ENCODE measurements around the gene LIN52. TPM values are rescaled to one million over a fixed set of nuclear protein-coding genes. Genes with fewer than 3 reads are reported as not detected.

LIN52 gene
- total and polyA plus RNA-seq, 4 donors = 3.8 to 9.9 (median 5.3) TPM

DNA sequence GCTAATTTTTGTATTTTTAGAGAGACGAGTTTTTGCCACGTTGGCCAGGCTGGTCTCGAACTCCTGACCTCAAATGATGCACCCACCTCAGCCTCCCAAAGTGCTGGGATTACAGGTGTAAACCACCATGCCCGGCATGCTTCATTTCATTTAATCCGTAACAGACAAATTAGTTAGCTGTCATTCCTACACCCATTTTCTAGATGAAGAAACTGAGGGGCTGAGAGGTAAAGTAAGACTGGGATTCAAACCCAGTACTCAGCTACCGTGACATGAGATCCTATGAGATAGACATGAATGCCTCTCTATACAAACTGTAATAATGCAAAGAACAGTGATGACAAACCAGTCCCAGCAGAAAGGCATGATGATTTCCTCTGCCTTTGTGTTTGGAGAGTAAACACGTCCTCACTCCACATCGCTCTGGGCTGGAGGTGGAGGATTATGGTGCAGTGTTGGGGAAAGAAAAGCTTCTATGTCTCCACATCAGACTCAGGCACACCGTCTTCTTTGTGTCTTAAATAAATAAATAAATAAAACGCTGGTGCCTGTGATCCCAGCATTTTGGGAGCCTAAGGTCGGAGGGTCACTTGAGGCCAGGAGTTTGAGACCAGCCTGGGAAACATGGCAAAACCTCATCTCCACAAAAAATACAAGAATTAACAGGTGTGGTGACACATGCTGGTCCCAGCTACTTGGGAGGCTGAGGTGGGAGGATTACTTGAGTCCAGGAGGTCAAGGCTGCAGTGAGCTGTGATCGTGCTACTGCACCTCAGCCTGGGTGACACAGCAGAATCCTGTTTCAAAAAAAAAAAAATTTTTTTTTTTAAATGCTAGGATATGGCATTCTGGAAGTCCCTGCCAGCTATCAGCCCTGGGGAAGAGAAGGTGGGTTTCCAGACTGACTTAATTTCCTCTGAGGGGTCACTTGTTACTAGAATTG lies 164.9 kb downstream of the LIN52 start:
- WGBS = 70% methylated on average over 12 of the region's 12 CpGs
- DNase-seq (ENCODE audit: low spot score) = no peak
- H3K4me1 ChIP-seq (ENCODE audit: control insufficient read depth in 4 of 4, insufficient read depth in 4 of 4, low read length in 3 of 4) = peaks cover 0 to 5% (median 0%) of the 10 kb centered on the region in 4 donors
- no peaks in the 10 kb centered on the region for H3K9me3 ChIP-seq (ENCODE audit: control insufficient read depth in 4 of 4, low read length in 3 of 4)
- H3K36me3 ChIP-seq (ENCODE audit: control insufficient read depth in 4 of 4, insufficient read depth in 3 of 4, low read depth in 1 of 4, low read length in 3 of 4) = no peaks in the 10 kb centered on the region
- no peak overlapping the region for H3K9ac ChIP-seq (ENCODE audit: low read depth in 1 of 2, low read length in 2 of 2)
- no peak for TF ChIP-seq YY1 (IDR thresholded peaks at IDR 0.05)
- TF ChIP-seq RXRA (IDR thresholded peaks at IDR 0.05) = no peak
- TF ChIP-seq, protein P1, sequence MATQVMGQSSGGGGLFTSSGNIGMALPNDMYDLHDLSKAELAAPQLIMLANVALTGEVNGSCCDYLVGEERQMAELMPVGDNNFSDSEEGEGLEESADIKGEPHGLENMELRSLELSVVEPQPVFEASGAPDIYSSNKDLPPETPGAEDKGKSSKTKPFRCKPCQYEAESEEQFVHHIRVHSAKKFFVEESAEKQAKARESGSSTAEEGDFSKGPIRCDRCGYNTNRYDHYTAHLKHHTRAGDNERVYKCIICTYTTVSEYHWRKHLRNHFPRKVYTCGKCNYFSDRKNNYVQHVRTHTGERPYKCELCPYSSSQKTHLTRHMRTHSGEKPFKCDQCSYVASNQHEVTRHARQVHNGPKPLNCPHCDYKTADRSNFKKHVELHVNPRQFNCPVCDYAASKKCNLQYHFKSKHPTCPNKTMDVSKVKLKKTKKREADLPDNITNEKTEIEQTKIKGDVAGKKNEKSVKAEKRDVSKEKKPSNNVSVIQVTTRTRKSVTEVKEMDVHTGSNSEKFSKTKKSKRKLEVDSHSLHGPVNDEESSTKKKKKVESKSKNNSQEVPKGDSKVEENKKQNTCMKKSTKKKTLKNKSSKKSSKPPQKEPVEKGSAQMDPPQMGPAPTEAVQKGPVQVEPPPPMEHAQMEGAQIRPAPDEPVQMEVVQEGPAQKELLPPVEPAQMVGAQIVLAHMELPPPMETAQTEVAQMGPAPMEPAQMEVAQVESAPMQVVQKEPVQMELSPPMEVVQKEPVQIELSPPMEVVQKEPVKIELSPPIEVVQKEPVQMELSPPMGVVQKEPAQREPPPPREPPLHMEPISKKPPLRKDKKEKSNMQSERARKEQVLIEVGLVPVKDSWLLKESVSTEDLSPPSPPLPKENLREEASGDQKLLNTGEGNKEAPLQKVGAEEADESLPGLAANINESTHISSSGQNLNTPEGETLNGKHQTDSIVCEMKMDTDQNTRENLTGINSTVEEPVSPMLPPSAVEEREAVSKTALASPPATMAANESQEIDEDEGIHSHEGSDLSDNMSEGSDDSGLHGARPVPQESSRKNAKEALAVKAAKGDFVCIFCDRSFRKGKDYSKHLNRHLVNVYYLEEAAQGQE (IDR thresholded peaks at IDR 0.05) = no peak
- no peak for TF ChIP-seq FOXA1 (IDR thresholded peaks at IDR 0.05)
- TF ChIP-seq FOXA2 (IDR thresholded peaks at IDR 0.05) = no peak
- TF ChIP-seq CTCF (IDR thresholded peaks at IDR 0.05; ENCODE audit: low read depth, low read length, missing input control) = no peak
- TF ChIP-seq NR2F2 (IDR thresholded peaks at IDR 0.05) = no peak
- TF ChIP-seq GABPA (IDR thresholded peaks at IDR 0.05 in 1 of 2, conservative IDR thresholded peaks at IDR 0.05 in 1 of 2) = no peak
- no peak for TF ChIP-seq SP1 (IDR thresholded peaks at IDR 0.05)
- no peak for TF ChIP-seq EGR1 (IDR thresholded peaks at IDR 0.05; ENCODE audit: low read depth in 2 of 2)
- TF ChIP-seq MAX (IDR thresholded peaks at IDR 0.05) = no peak
- no peak for TF ChIP-seq HNF4G (IDR thresholded peaks at IDR 0.05)
- no peak for TF ChIP-seq JUND (IDR thresholded peaks at IDR 0.05)
- TF ChIP-seq ATF3 (IDR thresholded peaks at IDR 0.05) = no peak
- TF ChIP-seq ZBTB33 (IDR thresholded peaks at IDR 0.05) = no peak
- no peak for TF ChIP-seq RAD21 (IDR thresholded peaks at IDR 0.05)
- TF ChIP-seq TAF1 (conservative IDR thresholded peaks at IDR 0.05) = no peak
- H3K27ac ChIP-seq (ENCODE audit: low read depth in 1 of 2, low read length in 2 of 2) = no peak overlapping the region
- H3K27me3 ChIP-seq (ENCODE audit: control insufficient read depth in 4 of 4, insufficient read depth in 4 of 4, low read length in 3 of 4) = peaks cover 0 to 4% (median 0%) of the 10 kb centered on the region in 4 donors
- H3K4me3 ChIP-seq (ENCODE audit: low read depth in 1 of 3, low read length in 3 of 3) = no peak overlapping the region

Small RNA genes within 50 kb of the gene (small RNA-seq; reads per million reads assigned to genes)
- gene AC006349.1 (not detected), gene RN7SL530P (not detected)

Other genes starting within 250 kb of the LIN52 start
- 1 to 10 TPM; 4.2 to 9.5 TPM for gene PTGR2, start 233.1 kb upstream of the LIN52 start, total RNA-seq
- 1 to 10 TPM; 6.4 to 9.4 TPM for gene PTGR2, start 233.1 kb upstream of the LIN52 start, polyA plus RNA-seq
- gene ZNF410, start 198.1 kb upstream of the LIN52 start, total RNA-seq = 10 to 100 TPM; 29.5 to 33.0 TPM
- 10 to 100 TPM; 11.2 to 13.7 TPM for gene ZNF410, start 198.1 kb upstream of the LIN52 start, polyA plus RNA-seq
- 1 to 10 TPM; 1.4 to 1.5 TPM for gene FAM161B, start 134.9 kb upstream of the LIN52 start, total RNA-seq
- under 1 TPM; 0.79 to 0.96 TPM for gene FAM161B, start 134.9 kb upstream of the LIN52 start, polyA plus RNA-seq
- 10 to 100 TPM; 12.6 to 17.1 TPM for gene COQ6, start 134.7 kb upstream of the LIN52 start, total RNA-seq
- 10 to 100 TPM; 19.9 to 33.7 TPM for gene COQ6, start 134.7 kb upstream of the LIN52 start, polyA plus RNA-seq
- gene ENTPD5, start 65.7 kb upstream of the LIN52 start, total RNA-seq = 100 to 1,000 TPM in 1 of 2 donors, 10 to 100 TPM in 1; 38.1 to 276 TPM
- gene ENTPD5, start 65.7 kb upstream of the LIN52 start, polyA plus RNA-seq = 10 to 100 TPM; 53.4 to 99.5 TPM
- 1 to 10 TPM; 2.4 to 2.8 TPM for gene BBOF1, start 65.6 kb upstream of the LIN52 start, total RNA-seq
- gene BBOF1, start 65.6 kb upstream of the LIN52 start, polyA plus RNA-seq = 1 to 10 TPM; 1.0 to 1.8 TPM
- gene ALDH6A1, start 503 bp upstream of the LIN52 start, total RNA-seq = 100 to 1,000 TPM; 157 to 183 TPM
- 100 to 1,000 TPM; 114 to 153 TPM for gene ALDH6A1, start 503 bp upstream of the LIN52 start, polyA plus RNA-seq
- not detected for gene VSX2, start 154.5 kb downstream of the LIN52 start, total RNA-seq
- gene VSX2, start 154.5 kb downstream of the LIN52 start, polyA plus RNA-seq = not detected
- 10 to 100 TPM; 24.7 to 33.6 TPM for gene ABCD4, start 218.0 kb downstream of the LIN52 start, total RNA-seq
- gene ABCD4, start 218.0 kb downstream of the LIN52 start, polyA plus RNA-seq = 10 to 100 TPM; 20.4 to 34.4 TPM

All from liver (tissue), 10 donors.